ENCODE data around the gene TAF5L.

DNA sequence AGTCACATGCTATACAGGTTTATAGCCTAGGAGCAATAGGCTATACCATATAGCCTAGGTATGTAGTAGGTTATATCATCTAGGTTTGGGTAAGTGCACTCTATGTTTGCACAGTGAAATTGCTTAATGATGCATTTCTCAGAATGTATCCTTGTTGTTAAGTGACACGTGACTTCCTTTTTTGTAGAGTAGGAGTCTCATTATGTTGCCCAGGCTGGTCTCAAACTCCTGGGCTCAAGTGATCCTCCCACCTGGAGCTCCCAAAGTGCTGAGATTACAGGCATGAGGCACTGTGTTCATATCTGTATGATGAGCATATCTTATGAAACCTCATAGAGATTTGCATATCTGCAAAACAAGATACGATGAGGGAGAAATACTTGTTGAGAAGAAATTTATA, 53.6 kb downstream of the TAF5L start:
- TF ChIP-seq CTCF (IDR thresholded peaks at IDR 0.05) (no peak), POLR2AphosphoS5 (IDR thresholded peaks at IDR 0.05) (no peak)
